GM19025 (cell line): ENCODE measurements around the gene CHRNB4.
"Not testable (repeated sequence)": the region's sequence is repeated elsewhere in the genome, so short reads cannot be mapped to it uniquely, and the experiment has no call there.

ENCODE experiments used
- ATAC-seq: cut with Tn5 transposase; IDR thresholded peaks from one replicate; pipeline ENCODE4 v1.9.1; 2021; ENCODE audit warnings: mild to moderate bottlenecking, low read depth, moderate library complexity; ENCODE audit not compliant: unreplicated experiment

Gene CHRNB4

DNA sequence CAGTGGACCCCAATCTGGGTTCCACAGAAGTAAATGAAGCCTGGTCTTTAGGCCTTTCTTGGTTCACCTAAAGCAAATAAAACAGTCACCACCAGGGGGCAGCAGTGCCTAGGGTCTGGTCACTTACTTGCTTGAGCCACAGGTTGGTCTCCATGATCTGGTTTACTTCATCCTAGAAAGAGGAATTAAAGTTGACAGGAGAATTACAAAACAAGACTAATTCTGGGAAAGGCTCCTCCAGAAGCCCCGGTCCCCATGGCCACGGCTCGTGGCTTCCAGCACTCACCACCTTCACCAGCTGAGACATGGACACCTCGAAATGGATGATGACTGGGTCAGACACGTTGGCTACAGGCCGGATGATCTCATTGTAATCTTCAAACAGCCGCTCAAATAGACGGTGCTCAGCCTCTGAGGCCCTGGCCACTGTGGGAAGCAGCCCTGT, 22.5 kb downstream of the CHRNB4 start:
- ATAC-seq, result no peak

- ATAC-seq, result no peak
These were observed 22.9 kb downstream of the CHRNB4 start for GRCh38 chr15:78618064-78618463.

- no peak for ATAC-seq
These were observed 23.5 kb downstream of the CHRNB4 start for GRCh38 chr15:78617516-78617915.

DNA sequence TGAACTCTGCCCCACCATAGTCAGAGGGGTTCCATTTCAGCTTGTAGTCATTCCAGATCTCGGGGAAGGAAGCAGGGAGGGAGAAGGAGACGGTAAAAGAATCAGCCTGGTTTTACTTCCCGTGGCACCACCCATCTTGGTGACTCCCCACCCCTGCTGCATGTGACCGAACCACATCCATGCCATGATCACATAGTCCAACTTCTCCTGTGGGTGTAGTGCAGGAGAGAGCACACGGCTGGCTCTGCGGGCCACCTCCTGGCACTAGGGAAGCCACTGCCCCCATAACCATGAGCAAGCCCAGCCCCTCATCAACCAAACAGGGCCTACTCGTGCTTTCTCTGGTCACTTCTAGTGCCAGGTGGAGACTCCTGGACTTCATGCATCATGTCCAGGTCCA, 23.9 kb downstream of the CHRNB4 start:
- ATAC-seq, result no peak

DNA sequence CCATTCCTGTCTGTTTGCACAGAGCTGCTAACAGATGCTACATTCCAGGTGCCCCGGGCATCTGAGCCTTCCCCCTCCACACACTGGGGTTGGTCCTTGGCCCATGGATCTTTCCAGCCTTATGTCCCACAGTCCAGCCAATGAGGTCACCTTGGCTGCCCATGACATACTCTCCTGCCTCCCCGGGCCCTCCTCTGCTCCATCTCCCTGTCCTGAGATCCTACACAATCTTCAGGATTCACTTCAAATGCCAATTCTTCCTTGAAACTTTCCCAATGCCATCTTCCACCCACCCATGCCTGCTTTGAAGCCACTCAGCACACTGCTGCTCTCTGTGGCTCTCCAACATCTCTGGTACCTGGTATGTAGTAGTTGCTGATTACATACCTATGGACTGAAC, 24.5 kb downstream of the CHRNB4 start:
- ATAC-seq, result no peak

- ATAC-seq, result no peak
These were observed 25.8 kb downstream of the CHRNB4 start for GRCh38 chr15:78615151-78615589.

DNA sequence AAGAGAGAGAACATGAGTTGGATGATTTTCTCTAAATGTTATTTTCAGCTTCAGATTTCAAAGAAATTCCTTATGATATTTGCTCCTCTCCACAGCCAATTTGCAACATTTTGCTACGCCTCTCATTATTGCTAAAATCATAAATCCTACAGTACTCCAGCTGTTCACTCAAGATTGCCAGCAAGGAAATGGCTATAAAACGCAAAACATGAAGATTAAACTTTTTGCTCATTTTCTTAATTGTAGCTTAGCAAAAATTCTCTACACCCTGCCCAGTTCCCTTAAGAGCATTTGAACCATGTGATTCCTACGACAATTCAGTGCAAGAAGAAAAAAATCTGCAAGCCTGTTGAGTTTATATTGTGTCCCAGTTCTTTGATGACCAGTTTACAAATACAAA, 27.0 kb downstream of the CHRNB4 start:
- no peak for ATAC-seq

DNA sequence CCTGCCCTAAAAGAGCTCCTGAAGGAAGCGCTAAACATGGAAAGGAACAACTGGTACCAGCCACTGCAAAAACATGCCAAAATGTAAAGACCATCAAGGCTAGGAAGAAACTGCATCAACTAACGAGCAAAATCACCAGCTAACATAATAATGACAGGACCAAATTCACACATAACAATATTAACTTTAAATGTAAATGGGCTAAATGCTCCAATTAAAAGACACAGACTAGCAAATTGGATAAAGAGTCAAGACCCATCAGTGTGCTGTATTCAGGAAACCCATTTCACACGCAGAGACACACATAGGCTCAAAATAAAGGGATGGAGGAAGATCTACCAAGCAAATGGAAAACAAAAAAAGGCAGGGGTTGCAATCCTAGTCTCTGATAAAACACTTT, 31.5 kb downstream of the CHRNB4 start:
- not testable (repeated sequence) for ATAC-seq

DNA sequence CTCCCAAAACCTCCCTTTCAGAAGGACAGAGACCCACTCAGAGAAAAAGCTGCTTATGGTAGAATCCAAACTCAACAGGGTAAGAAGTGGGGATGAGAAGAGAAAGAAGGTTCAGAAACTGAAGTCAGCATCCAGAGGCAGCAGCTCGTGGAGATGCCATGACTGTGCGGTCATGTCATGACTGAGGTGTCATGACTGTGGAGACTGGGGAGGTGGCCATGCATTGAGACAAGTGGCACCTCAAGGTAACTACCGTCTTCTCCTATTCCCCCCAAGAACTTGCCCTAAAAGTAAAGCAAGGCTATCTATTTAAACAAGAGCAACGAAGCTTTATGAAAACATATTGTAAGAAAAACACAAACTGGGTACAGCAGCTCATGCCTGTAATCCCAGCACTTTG, 35.3 kb downstream of the CHRNB4 start:
- ATAC-seq, result no peak

GRCh38 chr15:78605201-78605600, 35.8 kb downstream of the CHRNB4 start:
- ATAC-seq, result no peak

DNA sequence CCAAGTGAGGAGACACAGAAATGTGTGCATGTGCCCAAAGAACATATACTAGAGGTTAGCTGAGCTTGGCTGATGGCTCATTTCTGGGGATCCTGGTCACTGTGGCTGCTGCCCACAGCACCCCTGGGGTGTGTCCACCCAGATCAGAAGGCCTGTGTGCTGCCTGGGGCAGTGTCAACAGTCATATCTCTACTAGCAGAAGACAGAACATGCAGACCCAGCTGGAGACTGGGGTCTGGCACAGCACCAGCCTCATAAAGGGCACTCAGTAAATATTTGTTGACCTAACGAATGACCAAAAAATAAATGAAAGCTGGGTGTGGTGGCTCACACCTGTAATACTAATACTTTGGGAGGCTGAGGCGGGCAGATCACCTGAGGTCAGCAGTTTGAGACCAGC, 36.6 kb downstream of the CHRNB4 start:
- ATAC-seq, result no peak

DNA sequence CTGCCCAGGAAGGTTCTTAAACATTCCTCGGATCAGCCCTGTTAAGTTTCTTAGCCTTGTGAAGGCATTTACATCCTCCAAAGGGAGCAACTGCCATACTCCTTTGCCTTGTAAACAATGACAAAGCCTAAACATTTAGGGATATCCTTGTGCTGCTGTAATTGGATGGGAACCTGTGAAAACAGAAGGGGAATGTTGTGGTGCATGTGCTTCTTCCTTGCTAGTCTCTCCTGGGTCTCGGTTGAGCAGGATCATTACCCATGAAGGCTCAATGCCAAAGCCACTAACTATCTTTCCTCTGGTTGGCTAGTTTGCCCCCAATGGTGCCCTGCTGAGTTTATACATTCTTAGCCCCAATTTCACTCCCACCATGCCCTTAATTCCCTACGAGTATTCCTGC, 37.5 kb downstream of the CHRNB4 start:
- no peak for ATAC-seq

DNA sequence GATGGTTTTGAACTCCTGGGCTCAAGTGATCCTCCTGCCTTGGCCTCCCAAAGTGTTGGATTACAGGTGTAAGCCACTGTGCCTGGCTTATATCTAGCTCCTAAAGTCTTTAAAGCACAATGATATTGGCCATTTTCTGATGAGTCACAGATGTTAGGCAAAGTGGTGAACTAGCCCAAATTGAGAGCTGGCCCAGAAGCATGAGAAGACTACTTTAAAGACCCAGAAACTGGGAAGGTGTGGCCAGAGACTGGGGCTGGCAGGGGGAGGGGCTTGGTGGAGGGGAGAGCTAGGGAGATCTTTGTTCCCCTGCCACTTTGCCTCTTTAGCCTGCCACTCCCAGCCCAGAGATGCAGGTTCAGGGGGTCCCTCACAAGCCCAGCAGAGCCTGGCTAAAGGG, 41.8 kb downstream of the CHRNB4 start:
- ATAC-seq, result no peak

- no peak for ATAC-seq
These were observed 42.7 kb downstream of the CHRNB4 start for GRCh38 chr15:78598348-78598747.

GRCh38 chr15:78597583-78597982, 43.4 kb downstream of the CHRNB4 start:
- no peak for ATAC-seq

DNA sequence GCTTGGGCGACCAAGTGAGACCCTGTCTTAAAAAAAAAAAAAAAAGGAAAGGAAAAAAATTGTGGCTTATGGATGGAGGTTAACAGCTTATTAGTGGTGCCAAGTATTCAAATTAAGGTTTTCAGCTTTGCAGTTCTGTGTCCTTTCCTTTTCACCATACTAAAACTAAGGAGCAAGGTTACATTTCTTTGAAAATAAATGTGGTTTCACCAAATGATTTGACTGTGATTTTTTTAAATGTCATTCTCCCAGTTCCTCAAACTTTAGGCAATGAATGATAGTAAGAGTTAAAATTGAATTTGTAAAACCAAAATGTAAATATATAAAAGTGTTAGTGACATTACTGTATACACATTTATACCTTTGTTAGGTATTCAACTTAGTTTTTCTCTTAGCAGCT, 66.1 kb downstream of the CHRNB4 start:
- ATAC-seq, result no peak
